ENCODE results near the gene CHCHD4.

- TF ChIP-seq CTCF (IDR thresholded peaks at IDR 0.05): no peak
- TF ChIP-seq POLR2A (IDR thresholded peaks at IDR 0.05): no peak
- TF ChIP-seq EP300 (IDR thresholded peaks at IDR 0.05): no peak
These were observed 23.6 kb upstream of the CHCHD4 start for GRCh38 chr3:14148041-14148985.

Measured in ovary (tissue), 3 donors.